GM12875 (cell line): ENCODE measurements around the gene TIMM21.

Source experiments
- H3K4me3 ChIP-seq: one replicate; pipeline ENCODE4 v1.5.1; 2011; ENCODE audit warnings: low read depth, low read length, control low read depth
- CTCF ChIP-seq: IDR thresholded peaks from 2 replicates; pipeline ENCODE4 v1.5.1; 2011; ENCODE audit warnings: low read depth, mild to moderate bottlenecking, control low read depth, inconsistent platforms, low read length, moderate library complexity, borderline replicate concordance; ENCODE audit not compliant: insufficient read depth

Gene TIMM21

GRCh38 chr18:74153793-74154192 lies 5.5 kb downstream of the TIMM21 start:
- H3K4me3 ChIP-seq: no peak overlapping the region
- no peak for TF ChIP-seq CTCF

- no peak overlapping the region for H3K4me3 ChIP-seq
- no peak for TF ChIP-seq CTCF
Measured at GRCh38 chr18:74154716-74155115, 6.4 kb downstream of the TIMM21 start.

GRCh38 chr18:74155276-74155675 lies 7.0 kb downstream of the TIMM21 start:
- no peak overlapping the region for H3K4me3 ChIP-seq
- TF ChIP-seq CTCF: no peak

- TF ChIP-seq CTCF: no peak
- H3K4me3 ChIP-seq: no peak overlapping the region
Measured at GRCh38 chr18:74163019-74163660, 14.8 kb downstream of the TIMM21 start.

- no peak overlapping the region for H3K4me3 ChIP-seq
- no peak for TF ChIP-seq CTCF
Measured at GRCh38 chr18:74166386-74166785, 18.1 kb downstream of the TIMM21 start.

GRCh38 chr18:74171910-74172606 lies 23.7 kb downstream of the TIMM21 start:
- TF ChIP-seq CTCF: no peak
- no peak overlapping the region for H3K4me3 ChIP-seq
